Neural progenitor cell (in vitro differentiated cells): Measurements from ENCODE around the gene KDM3A.

Experiments
- CTCF ChIP-seq: fragments of 200-600 bp; sonication (generic); IDR thresholded peaks from 2 replicates; pipeline ENCODE4 v1.5.1; 2017; ENCODE audit warnings: antibody characterized with exemption, mild to moderate bottlenecking
- EZH2 ChIP-seq: fragments of 200-600 bp; sonication (generic); IDR thresholded peaks from 2 replicates; pipeline ENCODE4 v1.6.1; 2017; ENCODE audit warnings: antibody characterized with exemption, mild to moderate bottlenecking, moderate library complexity

DNA sequence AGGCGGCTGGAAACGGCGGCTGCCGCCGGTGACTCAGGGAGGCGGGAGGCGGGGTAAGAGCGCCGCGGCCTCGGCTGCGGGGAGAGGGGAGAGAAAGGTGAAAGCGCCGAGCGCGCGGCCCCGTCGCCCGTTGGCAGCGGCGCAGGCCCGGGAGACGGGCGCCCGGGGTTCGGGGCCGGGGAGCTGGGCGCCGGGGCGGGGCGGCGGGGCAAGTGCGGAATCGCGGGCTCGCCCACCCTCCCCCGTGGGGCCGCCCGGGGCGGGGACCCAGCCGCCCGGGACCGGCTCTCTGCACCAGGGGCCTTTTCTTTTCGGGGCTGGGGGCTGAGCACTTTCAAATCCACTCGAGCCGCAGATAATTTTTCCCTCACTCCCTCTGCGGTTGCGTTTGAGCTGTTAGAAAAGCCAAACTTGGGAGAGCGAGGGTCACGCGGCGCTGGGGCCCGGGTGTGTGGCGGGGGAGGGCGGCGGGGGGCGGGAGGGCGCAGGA is 266 bp downstream of the KDM3A start:
- TF ChIP-seq EZH2 (no peak), CTCF (no peak)
